ENCODE measurements around the gene LPP.

Gene LPP

GRCh38 chr3:188198001-188198400, 44.0 kb downstream of the LPP start:
- no peak for DNase-seq

DNA sequence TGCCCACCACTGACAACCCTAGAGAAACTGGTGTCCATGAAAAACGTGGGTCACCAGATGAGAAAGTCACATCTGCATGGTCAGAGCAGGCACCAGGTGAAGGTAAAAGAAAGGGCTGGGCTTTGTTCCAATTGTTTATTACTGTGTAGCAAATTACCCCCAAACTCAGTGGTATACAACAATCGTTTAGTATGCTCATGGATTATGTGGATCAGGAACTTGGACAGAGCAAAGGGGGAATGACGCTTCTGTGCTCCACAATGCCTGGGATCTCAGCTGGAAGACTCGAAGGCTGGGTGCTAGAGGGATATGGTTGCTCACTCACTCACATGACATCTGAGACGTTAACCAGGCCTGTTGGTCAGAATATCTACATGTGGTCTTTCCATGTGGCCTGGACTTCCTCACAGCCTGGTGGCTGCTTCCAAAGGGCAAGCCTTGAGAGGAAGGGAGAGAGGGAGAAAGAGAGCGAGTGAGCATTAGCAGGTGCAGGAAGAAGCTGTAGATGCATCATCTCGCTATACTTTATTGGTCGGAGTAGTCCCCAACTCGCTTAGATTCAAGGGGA, 44.9 kb downstream of the LPP start:
- DNase-seq: no peak

DNA sequence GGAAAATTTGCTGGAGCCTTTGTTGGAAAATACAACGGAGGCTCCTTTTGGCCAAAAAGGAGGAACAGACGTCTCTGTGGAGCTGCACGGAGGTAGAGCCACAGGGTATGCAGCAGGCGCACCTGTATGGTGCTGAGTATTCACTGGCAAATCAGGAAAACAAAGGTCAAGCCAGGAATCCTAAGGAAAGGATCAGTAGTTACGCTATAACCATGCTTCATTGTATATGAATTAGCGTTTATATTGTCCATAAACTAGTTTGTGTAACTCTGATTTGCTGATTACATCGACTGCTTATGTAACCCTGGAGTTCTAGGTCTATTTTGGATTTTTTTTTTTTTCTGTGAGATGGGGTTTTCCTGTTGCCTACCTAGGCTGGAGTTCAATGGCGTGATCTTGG, 45.4 kb downstream of the LPP start:
- DNase-seq: no peak

DNA sequence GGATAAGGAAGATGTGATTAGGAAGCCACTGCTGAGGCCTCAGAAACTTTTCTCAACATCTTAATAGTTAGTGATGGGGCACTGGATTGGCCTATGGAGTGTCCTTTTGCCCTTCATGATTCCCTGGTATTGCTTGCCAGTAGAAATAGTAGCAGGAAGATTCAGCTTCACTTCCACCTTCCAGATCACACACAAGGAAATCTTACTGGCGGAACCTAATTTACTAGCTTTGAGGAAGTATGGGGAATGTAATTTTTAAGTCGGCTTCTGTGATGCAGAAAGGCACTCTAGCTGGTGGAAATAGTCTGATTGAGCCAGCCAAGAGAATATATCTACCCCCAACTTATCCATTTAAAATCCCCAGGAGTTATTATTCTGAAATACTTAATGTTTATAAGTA, 46.5 kb downstream of the LPP start:
- no peak for DNase-seq

- no peak for DNase-seq
Observed at GRCh38 chr3:188202358-188203138, 48.6 kb downstream of the LPP start.

- DNase-seq: no peak
Observed at GRCh38 chr3:188204526-188204925, 50.6 kb downstream of the LPP start.

- no peak for DNase-seq
Observed at GRCh38 chr3:188205992-188206416, 52.0 kb downstream of the LPP start.

DNA sequence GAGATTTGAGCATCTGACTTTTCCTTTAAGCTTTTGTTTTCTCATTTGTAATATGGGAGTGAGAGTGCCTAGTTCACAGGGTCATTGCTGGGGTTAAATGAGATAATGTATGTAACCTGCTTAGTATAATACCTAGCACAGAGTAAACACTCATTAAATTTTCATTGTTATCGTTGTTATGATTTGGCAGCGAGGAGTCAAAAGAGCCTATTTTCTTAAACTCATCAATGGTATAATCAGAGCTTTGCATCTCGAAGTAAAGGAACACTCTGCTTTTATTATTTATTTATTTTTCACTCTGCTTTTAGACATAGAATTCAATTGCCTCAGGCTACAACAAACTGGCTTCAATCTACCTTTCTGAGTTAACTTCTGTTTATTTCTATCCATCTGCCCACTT, 52.8 kb downstream of the LPP start:
- DNase-seq: no peak

DNA sequence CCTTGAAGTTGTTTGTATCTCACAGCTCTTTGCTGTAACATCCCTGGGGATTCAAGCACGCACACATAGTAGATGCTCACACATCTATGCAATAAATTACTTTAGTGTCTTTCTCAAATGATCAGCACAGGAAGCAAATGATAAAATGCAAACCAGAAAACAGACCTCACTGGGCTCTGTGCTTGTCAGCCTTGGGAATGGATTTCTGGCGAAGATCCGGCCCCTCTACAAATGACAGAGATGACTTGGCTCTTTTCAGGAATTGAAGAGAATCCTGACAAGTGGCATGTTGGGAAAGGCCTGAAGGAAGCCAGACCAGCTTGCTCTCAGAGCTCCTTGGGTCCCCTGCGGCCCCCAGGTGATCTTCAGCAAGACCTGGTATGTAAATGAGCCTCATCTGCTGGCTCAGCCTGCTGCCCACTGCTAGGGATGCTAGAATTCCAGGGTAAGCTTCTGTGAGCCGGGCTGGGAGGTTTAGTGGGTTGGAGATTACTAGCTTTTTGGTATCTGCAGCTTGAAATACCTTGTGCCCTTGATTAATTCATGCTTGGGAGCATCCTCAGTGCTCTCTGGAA, 54.1 kb downstream of the LPP start:
- DNase-seq: no peak

- no peak for DNase-seq
Observed at GRCh38 chr3:188208516-188208981, 54.6 kb downstream of the LPP start.

DNA sequence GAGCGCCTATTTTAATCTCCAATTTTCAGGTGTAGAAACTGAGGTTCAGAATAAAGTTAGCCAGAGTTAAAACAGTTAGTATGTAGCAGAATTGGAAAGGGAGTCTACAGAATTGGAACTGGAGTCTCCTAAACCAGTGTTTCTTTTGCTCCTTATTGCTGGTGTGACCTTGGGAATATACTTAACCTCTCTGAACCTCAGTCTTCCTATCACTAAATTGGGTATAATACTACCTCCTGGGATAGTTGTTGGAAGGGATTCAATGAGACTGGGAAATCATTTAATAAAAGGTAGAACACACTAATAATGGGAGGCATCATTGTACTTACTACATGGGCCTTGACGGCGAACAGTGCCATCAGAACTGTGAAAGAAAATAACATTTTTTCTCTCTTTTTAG, 55.1 kb downstream of the LPP start:
- no peak for DNase-seq

DNA sequence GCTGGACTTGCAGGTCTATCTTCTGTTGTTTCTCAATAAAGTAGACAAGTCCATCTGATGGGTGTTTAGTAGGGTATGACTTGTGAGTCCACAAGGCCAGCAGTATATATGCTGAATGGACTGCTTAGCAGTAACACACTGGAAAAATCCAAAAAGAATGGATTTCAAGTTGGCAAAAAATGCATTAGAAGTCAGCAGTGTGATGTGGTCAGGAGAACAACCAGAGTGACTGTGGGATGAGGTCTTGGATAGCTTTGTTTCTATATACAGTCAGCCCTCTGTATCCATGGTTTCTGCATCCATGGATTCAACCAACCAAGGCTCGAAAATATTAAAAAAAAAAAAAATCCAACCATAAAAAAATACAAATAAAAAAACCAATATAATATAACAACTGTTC, 55.8 kb downstream of the LPP start:
- no peak for DNase-seq

DNA sequence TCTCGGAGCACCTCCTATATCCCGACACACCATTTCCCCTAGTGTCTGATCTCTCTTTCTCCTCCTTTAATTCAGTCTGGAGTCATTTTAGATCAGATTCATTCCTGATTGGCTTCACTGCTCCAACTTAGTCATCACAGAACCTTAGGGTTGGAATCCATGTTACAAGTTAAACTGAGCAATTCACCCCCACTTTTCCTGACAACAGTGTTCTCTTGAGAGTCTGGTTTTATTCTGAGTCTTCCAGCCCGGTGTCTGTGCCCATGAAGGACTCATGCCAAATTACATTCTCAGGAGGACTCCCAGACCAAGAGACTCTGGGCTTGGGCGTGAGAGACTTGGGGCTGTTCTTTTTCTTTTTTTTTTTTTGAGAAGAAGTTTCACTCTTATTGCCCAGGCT, 57.5 kb downstream of the LPP start:
- DNase-seq: no peak

GRCh38 chr3:188212308-188212969, 58.5 kb downstream of the LPP start:
- DNase-seq: no peak

DNA sequence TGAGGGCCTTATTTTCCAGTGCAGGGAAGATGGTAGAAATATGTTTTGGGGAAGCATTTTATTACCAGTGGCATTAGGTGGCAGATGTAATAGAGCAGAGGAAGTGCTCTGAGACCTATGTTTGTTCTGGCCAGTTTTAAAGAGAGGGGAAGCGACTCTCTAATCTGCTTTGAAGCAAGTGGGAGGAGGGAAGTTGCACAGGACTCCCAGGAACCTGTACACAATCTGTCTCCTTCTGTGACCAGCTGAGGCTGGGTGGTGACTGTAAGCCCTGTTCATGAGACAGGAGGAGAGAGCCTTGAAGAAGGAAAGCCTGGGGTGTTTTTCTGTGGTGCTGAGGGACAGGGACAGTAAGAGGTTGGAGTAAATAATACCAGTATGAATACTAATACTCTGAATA, 60.5 kb downstream of the LPP start:
- DNase-seq: no peak

GRCh38 chr3:188215129-188215528, 61.2 kb downstream of the LPP start:
- DNase-seq: no peak

DNA sequence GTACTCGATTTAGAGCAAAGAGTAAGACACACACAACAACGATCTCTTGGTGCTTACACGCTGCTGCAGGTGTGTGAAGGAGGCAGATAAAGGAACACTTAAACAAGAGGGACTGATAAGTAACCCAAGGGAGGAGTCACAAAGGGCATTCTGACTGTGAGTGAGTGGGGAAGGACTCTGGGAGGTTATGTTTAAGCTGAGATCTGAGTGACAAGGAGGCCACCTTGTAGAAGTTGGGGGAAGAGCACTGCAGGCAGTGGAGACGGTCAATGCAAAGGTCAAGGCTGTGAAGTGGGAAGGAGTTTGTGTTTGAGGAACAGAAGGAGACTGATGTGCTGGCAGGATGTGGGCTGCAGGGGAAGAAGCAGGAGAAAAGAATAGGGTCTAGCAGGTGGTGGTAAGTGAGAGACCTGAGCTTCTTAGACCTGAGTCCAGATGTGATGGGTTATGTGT, 63.1 kb downstream of the LPP start:
- DNase-seq: no peak

DNA sequence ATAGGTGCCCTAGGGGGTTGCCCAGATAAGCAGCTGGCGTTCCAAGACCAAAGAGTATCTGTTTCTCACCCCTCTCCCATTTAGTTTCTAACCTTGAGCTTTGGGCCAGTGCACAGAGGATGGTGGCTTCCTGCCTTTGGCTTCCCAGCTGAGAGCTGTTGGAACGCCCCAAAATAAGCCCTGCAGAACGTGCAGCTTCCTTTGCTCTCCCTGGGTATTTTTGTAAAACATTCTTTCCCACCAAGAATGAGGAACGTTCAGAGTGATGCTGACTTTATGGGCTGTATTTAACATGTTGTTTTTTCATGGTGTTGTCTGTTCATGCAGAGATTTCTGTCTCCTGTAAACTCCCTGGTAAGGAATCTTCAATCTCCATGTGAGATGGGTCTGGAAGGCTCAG, 63.8 kb downstream of the LPP start:
- no peak for DNase-seq

GRCh38 chr3:188218603-188219002, 64.6 kb downstream of the LPP start:
- DNase-seq: no peak

DNA sequence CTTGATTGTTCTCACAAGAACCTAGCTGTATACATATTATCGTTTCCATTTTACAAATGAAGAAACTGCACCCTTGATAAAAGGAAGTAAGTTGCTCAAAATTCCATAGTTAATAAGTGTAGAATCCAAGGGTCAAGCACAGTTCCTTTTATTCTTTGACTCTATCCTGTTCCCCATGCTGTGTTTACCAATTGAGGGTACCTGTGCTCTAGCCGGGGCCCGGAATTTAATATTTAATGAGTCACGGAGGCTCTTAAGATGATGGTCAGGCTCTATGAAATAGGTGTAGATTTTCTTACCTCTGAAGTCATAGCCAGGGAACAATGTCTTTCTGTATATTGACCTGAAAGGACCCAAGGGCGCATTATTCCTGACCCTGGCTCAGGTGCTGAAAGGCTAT, 65.2 kb downstream of the LPP start:
- no peak for DNase-seq

DNA sequence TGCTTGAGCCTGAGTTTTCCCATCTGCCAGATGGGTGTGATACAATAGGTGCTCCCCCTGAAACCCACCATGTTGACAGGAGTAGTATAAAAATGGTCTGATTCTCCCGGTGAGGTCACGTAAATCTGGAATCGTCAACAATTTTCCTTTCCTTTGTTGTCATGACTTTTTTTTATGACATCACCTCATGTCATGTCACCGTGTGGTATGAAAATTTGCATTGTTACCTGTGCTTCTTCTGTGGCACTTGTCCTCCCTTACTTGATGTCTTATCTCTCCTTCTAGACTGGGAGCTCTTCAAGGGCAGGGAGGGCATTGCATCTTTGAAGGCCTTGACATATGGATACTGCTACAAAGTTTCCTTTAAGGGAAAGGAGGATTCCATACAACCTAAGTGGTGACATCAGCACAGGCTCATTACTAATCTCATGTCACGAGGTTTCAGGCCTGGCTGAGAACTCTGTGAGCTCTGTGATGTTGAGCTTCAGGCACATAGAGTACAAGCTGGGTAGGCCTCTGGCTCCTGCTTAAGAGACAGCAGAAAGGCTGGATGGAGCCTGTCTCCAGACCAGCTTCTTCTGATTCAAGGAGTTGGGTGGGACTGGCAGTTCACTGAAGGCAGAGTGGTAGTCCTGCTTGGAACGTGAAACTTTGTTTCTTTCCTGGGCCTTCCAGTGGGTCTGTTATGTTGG, 66.3 kb downstream of the LPP start:
- DNase-seq: no peak

DNA sequence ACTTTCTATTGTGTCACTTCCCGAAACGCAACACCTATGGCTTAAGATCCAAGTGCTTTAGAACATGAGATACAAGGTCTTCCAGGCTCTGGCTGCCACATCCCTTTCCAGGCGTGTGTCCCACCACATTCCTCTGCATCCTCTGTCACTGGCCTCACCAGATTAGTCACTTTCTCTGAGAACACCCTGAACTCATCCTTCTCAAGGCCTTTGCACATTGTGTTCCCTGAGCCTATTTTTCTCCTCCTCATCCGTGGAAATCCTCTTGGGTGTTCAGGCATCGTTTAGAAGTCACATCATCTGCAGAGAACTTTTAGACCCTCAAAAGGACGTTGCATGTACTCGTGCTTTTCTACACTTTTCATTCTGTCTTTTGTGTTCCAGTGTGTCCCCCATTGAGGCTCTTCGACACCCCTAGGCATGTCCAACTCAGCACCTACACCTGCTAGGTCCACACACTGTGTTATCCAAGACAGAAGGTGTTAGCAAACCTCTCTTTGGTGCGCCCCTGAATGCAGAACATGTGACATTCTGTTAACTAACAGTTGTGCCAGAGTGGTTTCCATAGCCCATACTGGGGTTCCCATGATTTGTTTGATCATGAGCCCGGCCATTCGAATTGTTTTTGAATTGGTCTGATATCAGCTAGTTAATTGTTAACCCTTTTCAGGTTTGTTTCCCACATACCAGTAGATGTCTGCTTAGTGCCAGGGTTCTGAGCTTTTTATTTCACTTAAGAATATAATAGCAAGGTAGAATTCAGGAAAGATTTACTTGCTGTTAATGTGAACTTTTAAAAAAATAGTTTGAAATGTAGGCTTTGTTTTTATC, 67.2 kb downstream of the LPP start:
- DNase-seq: no peak

Data from midbrain (tissue), 1 donor.